HG02870 (cell line): ENCODE results near the gene MTNR1A.

ENCODE experiments used
- ATAC-seq: cut with Tn5 transposase; IDR thresholded peaks from one replicate; pipeline ENCODE4 v1.9.1; 2021; ENCODE audit warnings: mild to moderate bottlenecking, moderate library complexity; ENCODE audit not compliant: unreplicated experiment

MTNR1A gene

DNA sequence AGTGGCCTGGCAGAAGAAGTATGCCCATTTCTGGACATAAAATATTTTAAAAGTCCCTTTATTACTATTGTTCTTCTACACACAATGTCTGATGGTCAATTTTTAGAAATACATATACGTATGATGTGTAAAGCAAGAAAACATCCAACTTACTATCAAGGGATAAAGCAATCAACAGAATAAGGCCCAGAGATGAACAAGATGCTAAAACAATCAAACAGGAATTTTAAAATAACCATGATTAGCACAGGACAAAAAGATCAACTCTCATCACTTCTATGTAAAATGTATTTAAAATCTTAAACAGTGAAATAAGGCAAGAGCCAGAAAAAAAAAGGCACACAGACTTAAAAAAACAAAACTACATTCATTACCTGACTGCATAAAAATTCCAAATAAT is 60.9 kb downstream of the MTNR1A start:
- no peak for ATAC-seq

DNA sequence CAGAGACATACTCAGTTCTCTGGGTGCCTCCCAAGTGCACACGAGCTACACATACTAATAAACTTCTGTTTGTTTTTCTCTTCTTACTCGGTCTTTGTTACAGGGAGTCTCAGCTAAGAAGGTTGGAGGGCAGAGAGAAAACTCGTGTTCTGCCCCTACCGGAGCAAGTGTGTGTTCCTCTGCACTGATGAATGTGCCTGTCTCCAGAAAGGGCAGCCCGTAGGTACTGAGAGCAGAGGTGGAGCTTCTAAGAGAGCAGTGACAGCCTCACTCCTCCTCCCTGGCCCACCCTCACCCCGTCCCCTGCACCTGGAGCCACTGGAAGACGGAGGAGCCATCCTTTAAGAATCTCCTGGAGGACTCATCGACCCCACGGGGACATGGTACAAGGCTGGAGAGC is 67.6 kb downstream of the MTNR1A start:
- ATAC-seq: no peak

DNA sequence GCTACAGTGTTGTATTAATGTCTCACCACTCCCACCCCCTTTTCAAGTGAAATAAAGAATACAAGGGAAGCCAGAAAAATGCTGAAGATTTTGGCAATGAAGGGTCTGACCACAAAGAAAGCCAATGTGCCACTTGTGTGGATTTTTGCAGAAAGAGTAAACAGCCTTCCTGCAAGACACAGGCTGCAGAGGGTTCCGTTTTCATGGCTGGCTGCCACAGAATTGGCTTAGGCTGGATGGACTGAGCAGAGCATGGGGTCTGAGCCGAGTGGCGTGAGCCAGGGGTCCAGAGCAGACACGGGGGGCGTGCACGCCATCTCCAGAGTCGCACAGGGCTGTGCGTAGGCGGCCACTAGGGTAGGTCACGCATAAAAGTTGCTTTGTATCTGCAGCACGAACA is 69.2 kb downstream of the MTNR1A start:
- no peak for ATAC-seq

DNA sequence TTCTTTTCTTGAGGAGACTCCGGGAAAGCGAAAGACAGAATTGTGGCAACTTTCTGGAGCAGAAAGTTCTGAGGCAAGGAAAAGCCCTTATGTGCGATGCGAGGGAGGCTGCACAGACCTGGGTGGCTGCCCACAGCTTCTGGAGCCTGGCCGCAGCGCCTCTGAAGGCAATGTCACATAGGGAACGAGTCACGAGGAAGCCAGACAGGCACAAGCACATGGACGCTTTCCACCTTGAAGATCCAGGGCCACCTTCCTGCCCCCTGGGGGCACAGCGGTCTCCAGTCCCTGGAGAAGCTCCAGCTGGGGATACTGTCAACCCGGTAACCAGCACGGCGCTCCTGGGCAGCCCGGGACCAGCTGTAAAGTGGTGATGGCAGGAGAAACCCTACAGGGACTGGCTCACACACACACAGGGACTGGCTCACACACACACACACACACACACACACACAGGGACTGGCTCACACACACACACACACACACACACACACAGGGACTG is 69.8 kb downstream of the MTNR1A start:
- ATAC-seq: no peak

DNA sequence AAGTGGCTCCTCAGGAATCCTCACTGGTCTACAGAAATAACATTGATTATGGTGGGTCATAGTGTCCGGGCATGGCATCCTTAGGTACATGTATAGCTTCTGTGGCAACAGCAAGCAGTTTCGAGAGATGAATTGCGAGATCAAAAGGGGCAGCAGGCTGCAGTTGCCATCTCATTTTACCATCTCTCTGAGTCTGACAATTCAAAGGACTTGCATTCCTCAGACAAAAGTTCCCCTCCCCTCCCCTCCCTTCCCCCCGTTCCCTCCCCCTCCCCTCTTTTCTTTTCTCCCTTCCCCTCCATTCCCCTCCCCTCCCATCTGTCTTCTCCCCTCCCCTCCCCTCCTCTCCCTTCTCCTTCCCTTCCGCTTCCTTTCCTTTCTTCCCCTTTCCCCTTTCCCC is 70.2 kb downstream of the MTNR1A start:
- ATAC-seq: no peak

DNA sequence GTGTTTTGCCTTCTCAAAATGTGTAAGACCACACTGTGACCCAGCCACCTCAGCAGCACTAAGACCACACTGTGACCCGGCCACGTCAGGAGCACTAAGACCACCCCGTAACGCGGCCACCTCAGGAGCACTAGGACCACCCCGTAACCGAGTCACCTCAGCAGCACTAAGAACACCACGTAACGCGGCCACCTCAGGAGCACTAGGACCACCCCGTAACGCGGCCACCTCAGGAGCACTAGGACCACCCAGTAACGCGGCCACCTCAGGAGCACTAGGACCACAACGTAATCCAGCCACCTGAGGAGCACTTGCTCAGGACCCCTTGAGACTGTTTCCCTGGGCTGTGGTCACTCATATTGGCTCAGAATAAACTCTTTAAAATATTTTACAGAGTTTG is 71.7 kb downstream of the MTNR1A start:
- no peak for ATAC-seq
